Measurements from ENCODE around the gene LCMT1.
"Not testable (repeated sequence)": the region's sequence is repeated elsewhere in the genome, so short reads cannot be mapped to it uniquely, and the experiment has no call there.

LCMT1 gene

GRCh38 chr16:25111403-25112166 is at the start of gene LCMT1:
Gene LCMT1 (plus strand): TSS chr16:25111742. CDS start chr16:25111884, 142 bp downstream.
- DNase-seq (ENCODE audit: low read depth in 2 of 2, low spot score in 1 of 2): peak; percentile 80 to 86

GRCh38 chr16:25063102-25063501 is 48.4 kb upstream of the LCMT1 start:
- DNase-seq (ENCODE audit: low read depth in 2 of 2, low spot score in 1 of 2): no peak

- no peak for DNase-seq (ENCODE audit: low read depth in 2 of 2, low spot score in 1 of 2)
Observed at GRCh38 chr16:25063865-25064264, 47.7 kb upstream of the LCMT1 start.

GRCh38 chr16:25064281-25064680 is 47.3 kb upstream of the LCMT1 start:
- not testable (repeated sequence) for DNase-seq (ENCODE audit: low read depth in 2 of 2, low spot score in 1 of 2)

GRCh38 chr16:25064937-25065336 is 46.6 kb upstream of the LCMT1 start:
- no peak for DNase-seq (ENCODE audit: low read depth in 2 of 2, low spot score in 1 of 2)

GRCh38 chr16:25065899-25066298 is 45.6 kb upstream of the LCMT1 start:
- DNase-seq (ENCODE audit: low read depth in 2 of 2, low spot score in 1 of 2): no peak

DNA sequence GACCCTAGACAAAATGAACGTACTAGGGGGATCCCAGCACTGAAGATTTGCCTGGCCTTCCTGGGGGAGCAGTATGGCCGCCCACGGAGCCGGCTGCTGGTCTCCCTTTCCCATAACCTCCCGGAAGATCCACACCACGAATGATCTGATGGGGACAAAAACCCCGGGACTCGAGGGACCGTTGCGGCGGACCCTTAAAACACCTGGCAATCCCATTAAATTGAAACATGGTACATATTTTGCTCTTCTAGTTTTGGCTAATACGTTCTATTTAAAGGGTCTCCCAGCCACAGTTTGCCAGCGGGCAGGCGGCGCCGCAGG is 45.2 kb upstream of the LCMT1 start:
- DNase-seq (ENCODE audit: low read depth in 2 of 2, low spot score in 1 of 2): no peak

GRCh38 chr16:25066747-25067631 is 44.6 kb upstream of the LCMT1 start:
- peak; percentile 52 to 63 for DNase-seq (ENCODE audit: low read depth in 2 of 2, low spot score in 1 of 2)

- no peak for DNase-seq (ENCODE audit: low read depth in 2 of 2, low spot score in 1 of 2)
Observed at GRCh38 chr16:25073854-25074253, 37.7 kb upstream of the LCMT1 start.

DNA sequence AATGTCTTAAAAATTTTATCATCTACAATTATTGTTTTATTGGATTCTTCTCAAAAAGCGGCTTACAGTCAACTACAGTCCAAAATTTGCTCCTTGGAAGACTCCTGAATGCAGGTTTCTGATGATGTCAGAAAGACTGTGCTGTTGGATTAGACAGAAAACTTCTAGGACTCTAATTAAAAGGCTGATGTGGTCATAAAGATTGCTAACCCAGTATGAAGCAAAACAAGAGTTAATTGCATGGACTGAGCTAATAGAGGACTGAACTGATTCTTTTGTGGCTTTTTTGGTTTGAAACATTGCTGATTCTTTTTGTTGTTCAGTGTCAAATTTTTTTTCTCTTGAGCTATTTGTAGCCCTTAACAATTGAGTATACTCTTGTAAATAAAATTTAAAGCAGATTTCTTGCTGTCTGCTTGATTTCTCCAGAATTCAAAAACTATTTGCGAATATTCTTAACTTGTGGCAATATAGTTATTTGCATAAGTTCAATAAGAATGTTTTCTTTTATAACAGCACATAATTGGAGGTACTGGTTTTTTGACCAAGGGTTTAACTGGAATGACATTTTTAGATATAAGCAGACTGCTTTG is 33.1 kb upstream of the LCMT1 start:
- DNase-seq (ENCODE audit: low read depth in 2 of 2, low spot score in 1 of 2): no peak

- no peak for DNase-seq (ENCODE audit: low read depth in 2 of 2, low spot score in 1 of 2)
Observed at GRCh38 chr16:25079637-25080378, 31.7 kb upstream of the LCMT1 start.

DNA sequence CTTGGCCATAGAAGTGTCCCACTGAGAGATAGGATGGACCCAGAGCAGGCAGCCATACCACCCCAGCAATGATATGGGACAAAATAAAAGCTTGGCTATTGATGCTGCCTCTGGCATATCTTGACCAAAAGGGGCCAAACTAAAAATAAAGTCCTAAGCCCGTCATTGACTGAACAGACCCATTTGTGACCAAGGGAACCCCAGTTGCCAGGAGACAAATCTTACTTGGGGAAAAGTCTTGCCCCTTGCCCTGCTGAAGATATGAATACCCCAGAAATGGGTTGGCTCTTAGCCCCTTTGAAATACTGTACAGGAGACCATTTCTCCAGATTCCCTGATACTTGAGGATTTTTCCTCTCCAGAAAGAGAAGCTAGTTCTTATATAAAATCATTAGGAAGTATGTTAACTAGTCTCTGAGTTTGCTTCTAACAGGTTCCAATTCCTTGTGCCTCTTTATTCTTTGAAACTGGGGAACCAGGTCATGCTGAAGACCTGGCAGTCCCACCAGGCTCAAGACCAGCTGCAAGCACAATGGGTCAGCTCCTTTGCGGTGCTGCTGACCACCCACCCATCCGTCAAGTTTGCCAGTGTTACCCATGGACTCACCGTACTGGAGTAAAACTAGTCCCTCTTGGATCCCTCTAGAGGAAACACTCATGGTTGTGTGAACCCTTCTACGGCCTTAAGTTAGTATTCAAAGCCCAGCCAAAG is 31.0 kb upstream of the LCMT1 start:
- DNase-seq (ENCODE audit: low read depth in 2 of 2, low spot score in 1 of 2): no peak

- DNase-seq (ENCODE audit: low read depth in 2 of 2, low spot score in 1 of 2): no peak
Observed at GRCh38 chr16:25081702-25082101, 29.8 kb upstream of the LCMT1 start.

- DNase-seq (ENCODE audit: low read depth in 2 of 2, low spot score in 1 of 2): no peak
Observed at GRCh38 chr16:25083065-25083464, 28.5 kb upstream of the LCMT1 start.

- DNase-seq (ENCODE audit: low read depth in 2 of 2, low spot score in 1 of 2): no peak
Observed at GRCh38 chr16:25083701-25084100, 27.8 kb upstream of the LCMT1 start.

DNA sequence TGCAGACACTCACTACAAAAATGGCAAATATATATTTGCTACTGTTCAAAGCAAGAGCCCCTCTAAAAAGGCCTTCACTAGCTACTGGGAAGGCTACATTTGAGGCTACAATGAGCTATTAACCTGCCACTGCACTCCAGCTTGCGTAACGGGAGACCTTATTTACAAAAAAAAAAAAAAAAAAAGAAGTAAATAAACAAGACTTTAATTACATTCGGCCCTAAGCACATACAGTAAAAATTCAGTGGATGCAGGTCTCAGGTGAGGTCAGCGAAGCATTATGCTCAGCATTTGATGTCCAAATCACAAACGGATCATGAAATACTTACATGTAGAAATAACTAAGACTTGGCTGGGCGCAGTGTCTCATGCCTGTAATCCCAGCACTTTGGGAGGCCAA is 26.7 kb upstream of the LCMT1 start:
- DNase-seq (ENCODE audit: low read depth in 2 of 2, low spot score in 1 of 2): no peak

DNA sequence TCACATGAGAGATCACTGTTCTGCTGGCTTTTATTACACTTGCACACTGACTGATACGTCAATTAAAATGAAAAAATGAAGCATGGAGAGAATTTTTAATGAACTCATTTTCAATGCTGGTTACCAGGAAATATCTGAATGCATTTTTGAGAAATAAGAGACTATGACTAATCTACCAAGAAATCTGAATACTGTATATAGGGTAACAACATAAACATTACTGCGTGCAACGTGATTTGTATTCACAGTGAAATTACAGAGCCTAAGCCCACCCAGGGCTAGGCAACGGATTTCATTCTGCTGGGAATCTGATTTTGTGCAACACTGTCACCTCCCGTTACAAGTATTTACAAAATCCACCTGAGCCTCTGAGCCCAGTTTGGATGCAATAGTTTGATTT is 23.8 kb upstream of the LCMT1 start:
- DNase-seq (ENCODE audit: low read depth in 2 of 2, low spot score in 1 of 2): no peak

DNA sequence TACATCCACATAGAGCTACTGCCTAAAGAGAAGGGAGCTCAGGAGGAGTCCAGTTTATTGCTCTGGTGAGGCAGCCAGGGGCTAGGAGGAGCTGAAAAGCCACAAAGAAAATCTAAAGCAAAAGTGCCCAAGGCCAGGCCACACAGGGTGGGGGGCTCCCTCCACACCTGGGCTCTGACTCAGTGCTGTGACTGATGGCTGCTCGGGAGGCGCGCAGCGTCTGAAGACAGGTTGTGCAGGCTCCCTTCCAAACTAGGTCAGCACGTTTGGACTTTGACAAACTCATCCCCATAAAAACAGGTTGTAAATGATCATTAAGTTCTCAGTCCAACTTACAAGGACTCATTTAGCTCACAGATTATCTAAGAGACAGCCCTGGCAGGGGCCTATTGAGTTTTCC is 22.2 kb upstream of the LCMT1 start:
- DNase-seq (ENCODE audit: low read depth in 2 of 2, low spot score in 1 of 2): no peak

DNA sequence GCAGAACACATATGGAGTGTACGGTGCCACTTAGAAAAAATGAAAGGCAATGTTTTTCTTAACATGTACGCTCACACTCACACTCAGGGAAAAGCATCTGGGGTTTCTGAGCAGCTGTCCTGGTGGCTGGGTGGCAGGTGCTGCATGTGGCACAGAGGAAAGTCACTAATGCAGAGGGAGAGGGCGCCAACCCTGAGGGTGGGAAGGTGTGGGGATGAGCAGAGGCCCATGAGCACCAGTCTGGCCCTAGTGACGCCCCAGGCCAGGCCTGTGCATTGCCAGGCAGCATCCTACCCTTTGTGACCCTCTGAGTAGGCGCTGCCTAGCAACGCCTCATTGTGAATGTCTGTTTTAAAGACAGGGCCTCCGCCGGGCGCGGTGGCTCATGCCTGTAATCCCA is 19.1 kb upstream of the LCMT1 start:
- DNase-seq (ENCODE audit: low read depth in 2 of 2, low spot score in 1 of 2): no peak

GRCh38 chr16:25093208-25094061 is 18.1 kb upstream of the LCMT1 start:
- no peak for DNase-seq (ENCODE audit: low read depth in 2 of 2, low spot score in 1 of 2)

Data from stimulated activated CD8-positive, alpha-beta memory T cell treated with anti-CD3 and anti-CD28 coated beads, Interleukin-4, amount 100 ng/mL, for 4 hours (primary cell).